ENCODE measurements around the gene WAC.

DNA sequence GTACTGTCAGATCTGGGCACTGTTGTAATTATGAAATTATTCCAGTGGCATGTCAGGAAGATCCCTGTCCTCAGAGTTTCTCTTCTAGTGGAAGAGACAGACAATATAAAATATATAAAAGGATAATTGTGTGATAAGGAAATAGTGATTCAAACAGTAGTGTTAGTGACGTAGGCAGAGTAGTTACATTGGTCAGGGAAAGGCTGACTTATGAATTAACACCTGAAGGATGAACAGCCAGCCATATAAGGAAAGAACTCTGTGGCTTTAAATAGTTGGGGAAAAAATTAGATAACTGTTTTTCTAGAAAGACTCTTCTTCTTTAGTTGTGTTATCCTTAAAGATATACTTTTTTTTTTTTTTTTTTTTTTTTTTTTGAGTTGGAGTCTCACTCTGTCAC, 37.7 kb downstream of the WAC start:
- no peak for TF ChIP-seq POLR2A (conservative IDR thresholded peaks at IDR 0.05)
- TF ChIP-seq, protein P1, sequence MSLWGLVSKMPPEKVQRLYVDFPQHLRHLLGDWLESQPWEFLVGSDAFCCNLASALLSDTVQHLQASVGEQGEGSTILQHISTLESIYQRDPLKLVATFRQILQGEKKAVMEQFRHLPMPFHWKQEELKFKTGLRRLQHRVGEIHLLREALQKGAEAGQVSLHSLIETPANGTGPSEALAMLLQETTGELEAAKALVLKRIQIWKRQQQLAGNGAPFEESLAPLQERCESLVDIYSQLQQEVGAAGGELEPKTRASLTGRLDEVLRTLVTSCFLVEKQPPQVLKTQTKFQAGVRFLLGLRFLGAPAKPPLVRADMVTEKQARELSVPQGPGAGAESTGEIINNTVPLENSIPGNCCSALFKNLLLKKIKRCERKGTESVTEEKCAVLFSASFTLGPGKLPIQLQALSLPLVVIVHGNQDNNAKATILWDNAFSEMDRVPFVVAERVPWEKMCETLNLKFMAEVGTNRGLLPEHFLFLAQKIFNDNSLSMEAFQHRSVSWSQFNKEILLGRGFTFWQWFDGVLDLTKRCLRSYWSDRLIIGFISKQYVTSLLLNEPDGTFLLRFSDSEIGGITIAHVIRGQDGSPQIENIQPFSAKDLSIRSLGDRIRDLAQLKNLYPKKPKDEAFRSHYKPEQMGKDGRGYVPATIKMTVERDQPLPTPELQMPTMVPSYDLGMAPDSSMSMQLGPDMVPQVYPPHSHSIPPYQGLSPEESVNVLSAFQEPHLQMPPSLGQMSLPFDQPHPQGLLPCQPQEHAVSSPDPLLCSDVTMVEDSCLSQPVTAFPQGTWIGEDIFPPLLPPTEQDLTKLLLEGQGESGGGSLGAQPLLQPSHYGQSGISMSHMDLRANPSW (CRISPR knock-in tag; IDR thresholded peaks at IDR 0.05): no peak
- TF ChIP-seq, protein P2, sequence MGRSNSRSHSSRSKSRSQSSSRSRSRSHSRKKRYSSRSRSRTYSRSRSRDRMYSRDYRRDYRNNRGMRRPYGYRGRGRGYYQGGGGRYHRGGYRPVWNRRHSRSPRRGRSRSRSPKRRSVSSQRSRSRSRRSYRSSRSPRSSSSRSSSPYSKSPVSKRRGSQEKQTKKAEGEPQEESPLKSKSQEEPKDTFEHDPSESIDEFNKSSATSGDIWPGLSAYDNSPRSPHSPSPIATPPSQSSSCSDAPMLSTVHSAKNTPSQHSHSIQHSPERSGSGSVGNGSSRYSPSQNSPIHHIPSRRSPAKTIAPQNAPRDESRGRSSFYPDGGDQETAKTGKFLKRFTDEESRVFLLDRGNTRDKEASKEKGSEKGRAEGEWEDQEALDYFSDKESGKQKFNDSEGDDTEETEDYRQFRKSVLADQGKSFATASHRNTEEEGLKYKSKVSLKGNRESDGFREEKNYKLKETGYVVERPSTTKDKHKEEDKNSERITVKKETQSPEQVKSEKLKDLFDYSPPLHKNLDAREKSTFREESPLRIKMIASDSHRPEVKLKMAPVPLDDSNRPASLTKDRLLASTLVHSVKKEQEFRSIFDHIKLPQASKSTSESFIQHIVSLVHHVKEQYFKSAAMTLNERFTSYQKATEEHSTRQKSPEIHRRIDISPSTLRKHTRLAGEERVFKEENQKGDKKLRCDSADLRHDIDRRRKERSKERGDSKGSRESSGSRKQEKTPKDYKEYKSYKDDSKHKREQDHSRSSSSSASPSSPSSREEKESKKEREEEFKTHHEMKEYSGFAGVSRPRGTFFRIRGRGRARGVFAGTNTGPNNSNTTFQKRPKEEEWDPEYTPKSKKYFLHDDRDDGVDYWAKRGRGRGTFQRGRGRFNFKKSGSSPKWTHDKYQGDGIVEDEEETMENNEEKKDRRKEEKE (IDR thresholded peaks at IDR 0.05; ENCODE audit: borderline replicate concordance in 1 of 2, control insufficient read depth in 1 of 2, low read depth in 2 of 2, low read length in 1 of 2): no peak

All from K562 (cell line).